Skin of body (tissue), 2 donors: ENCODE results near the gene SPATS1. TPM values are rescaled to one million over a fixed set of nuclear protein-coding genes. Genes with fewer than 3 reads are reported as not detected.
A peak's percentile ranks its signal among the peaks of the same experiment; 100 is the strongest.
"Not testable (repeated sequence)": the region's sequence is repeated elsewhere in the genome, so short reads cannot be mapped to it uniquely, and the experiment has no call there.

ENCODE experiments used
- DNase-seq: peaks from one replicate; lab custom pipeline; 2025; lab: John Stamatoyannopoulos, UW
- total RNA-seq: library from RNA; depleted of rRNA; stranded (reverse); fragments of >200 nt; gene quantifications from one replicate; pipeline ENCODE4 v1.2.3, GENCODE V29; 2014

Gene SPATS1
- total RNA-seq, 1 donor from 2014 or later: not detected

DNA sequence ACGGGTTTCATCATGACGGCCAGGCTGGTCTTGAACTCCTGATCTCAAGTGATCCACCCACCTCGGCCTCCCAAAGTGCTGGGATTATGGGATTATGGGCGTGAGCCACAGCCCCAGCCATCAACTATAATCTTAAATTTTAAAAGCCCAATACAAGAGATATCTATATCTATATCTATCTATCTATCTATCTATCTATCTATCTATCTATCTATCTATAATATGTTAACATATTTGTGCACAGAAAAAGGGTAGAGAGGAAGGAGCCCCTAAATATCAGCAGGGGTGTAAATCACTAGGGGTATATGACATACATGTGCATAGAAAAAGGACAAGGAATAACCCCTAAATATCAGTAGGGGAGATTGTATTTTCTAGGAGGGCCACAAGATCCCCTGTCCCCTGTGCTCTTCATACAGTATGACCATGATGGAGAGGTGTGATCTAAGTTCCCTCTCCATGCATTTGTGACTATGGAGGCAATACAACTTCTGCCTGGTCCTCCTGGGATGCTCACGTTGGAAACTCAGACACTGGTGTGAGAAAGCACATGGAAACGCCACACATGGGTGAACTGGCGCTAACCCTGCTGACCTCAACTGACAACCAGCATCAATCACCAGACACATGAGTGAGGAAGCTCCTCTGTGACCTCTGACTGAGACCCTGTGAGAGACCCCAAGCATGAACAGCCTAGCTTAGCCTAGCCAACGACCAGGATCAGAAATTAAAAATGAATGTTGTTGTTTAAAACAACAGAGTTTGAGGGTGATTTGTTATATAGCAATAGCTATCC, 1.2 kb upstream of the SPATS1 start:
- DNase-seq: no peak

- no peak for DNase-seq
Measured at GRCh38 chr6:44342052-44342451, 398 bp upstream of the SPATS1 start.

DNA sequence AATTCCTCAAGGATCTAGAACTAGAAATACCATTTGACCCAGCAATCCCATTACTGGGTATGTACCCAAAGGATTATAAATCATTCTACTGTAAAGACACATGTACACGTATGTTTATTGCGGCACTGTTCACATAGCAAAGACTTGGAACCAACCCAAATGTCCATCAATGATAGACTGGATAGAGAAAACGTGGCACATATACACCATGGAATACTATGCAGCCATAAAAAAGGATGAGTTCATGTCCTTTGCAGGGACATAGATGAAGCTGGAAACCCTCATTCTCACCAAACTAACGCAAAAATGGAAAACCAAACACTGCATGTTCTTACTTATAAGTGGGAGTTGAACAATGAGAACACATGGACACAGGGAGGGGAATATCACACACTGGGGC, 4.4 kb downstream of the SPATS1 start:
- DNase-seq: not testable (repeated sequence)

DNA sequence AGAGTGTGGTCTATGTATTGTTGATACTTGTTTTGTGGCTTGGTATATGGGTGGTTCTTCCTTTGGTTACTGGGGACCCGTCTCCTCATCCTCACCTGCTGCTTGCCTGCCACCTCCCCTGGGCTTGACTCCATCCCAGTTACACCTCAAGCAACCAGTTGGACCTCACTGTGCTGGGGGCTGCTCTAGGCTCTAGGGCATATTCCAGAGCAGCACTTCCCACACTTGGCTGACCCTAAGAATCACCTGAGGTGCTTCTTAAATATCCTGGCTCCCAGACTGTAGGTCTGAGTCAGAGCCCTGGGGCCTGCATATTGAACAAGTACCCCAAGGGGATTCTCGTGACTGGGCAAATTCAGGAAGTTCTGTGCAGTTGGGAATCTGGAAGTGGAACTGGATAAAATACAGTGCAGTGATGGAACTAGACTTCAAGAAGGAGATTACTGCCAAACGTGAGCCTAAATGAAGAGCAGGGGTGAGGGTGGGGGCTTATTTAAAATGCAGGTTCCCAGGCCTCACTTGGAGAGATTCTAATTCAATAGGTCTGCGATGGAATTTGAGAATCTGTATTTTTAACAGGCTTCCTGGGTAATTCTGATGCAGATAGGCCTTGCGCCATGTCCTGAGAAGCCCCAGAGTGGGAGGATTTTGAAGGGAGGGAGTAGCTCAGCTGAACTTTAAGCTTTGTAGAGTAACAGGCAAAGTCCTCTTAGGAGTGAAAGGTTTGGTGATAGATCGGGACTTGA, 7.6 kb downstream of the SPATS1 start:
- no peak for DNase-seq

DNA sequence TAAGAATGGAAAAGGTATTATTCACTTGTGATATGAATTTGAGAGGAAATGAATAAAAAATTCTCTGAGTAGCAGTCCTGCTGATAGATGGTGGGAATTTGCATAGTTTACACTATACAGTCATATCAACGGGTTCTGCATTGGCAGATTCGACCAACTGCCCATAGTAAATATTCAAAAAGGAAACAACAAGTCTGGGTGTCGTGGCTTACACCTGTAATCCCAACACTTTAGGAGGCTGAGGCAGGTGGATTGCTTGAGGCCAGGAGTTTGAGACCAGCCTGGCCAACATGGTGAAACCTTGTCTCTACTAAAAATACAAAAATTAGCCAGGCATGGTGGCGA, 8.2 kb downstream of the SPATS1 start:
- DNase-seq: not testable (repeated sequence)

DNA sequence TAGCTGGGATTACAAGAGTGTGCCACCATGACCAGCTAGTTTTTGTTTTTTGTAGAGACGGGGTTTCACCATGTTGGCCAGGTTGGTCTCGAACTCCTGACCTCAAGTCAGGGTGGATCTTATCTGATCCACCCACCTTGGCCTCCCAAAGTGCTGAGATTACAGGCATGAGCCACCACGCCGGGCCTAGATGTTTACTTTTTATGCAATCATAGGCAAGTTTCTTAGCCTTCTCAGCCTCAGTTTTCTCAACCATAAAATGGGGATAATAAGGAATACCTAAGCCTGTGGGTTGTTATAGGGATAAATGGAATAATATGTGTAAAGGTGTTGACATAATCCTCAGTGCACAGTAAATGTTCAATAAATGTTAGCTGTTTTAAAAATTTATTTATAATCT, 9.8 kb downstream of the SPATS1 start:
- DNase-seq: no peak

- DNase-seq: no peak
Measured at GRCh38 chr6:44353336-44353735, 10.9 kb downstream of the SPATS1 start.

DNA sequence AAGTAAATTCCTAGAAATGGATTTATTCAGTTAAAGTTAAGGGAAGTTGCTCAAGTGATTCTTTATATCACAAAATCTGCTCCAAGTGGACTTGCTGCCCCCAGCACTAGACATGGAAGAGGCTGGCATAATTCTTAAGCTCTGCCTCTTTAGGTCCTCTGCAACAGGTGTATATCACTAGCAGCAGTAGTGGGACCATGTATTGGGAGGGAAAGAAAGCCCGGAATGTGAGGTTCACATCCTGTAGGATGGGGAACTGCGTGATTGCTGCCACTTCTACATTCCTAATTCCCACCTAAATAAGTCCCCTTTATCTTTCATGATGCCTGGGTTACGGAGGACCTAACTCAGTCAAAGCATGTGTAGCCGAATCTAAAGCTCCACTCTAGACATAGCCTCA, 13.2 kb downstream of the SPATS1 start:
- DNase-seq: no peak

GRCh38 chr6:44356487-44356886, 14.0 kb downstream of the SPATS1 start:
- DNase-seq: no peak

DNA sequence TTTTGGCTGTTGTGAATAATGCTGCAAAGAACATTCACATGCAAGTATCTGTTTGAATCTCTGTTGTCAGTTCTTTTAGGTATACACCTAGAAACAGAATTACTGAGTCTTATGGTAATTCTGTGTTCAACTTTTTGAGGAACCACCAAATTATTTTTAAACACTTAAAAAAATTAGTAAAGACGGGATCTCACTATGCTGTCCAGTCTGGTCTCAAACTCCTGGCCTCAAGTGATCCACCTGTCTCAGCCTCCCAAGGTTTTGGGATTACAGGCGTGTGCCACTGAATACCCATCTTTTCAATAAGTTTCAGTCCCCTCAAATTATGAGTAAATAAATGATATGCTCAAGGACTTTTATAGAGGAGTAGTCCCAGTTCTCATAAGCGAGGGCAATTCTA, 17.5 kb downstream of the SPATS1 start:
- no peak for DNase-seq

DNA sequence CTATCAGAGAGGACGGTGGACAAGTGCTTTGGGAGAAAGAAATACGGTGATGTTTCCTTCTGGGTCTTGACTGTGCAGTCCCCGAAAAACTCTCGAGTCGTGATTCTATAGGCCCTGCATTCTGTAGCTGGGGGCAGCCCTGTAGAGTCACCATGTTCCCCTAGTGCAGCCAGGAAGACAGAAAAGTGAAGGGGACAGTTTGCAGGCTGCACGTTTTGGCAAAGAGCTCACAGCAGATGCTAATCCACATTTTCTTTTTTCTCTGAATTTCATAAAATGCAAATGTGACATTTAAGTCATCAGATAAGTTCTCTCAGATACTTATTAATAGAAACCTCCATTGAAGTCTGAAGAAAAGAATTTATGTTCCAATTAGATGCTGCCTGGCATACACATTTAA, 19.5 kb downstream of the SPATS1 start:
- DNase-seq: no peak

- no peak for DNase-seq
Measured at GRCh38 chr6:44363377-44363926, 21.0 kb downstream of the SPATS1 start.

- DNase-seq: no peak
Measured at GRCh38 chr6:44366781-44367180, 24.3 kb downstream of the SPATS1 start.

GRCh38 chr6:44367681-44368080, 25.2 kb downstream of the SPATS1 start:
- no peak for DNase-seq

DNA sequence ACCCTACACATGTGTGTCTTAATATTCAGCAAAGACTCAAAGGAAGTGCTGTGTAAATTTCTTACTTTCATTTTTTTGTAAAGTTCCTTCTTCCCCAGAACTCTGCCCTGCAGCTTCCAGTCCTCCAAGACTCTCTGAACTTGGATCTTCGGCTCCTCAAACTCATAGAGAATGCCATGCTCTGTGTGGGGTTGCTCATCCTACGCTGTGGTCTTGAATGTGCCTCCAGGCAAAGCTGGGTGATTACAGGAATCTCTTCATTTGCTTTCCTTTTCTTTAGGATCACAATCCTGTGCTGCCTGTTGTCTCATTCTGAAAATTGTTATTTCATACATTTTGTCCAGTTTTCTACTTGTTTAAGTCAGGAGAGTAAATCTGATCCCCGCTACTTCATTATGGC, 30.6 kb downstream of the SPATS1 start:
- DNase-seq: no peak

DNA sequence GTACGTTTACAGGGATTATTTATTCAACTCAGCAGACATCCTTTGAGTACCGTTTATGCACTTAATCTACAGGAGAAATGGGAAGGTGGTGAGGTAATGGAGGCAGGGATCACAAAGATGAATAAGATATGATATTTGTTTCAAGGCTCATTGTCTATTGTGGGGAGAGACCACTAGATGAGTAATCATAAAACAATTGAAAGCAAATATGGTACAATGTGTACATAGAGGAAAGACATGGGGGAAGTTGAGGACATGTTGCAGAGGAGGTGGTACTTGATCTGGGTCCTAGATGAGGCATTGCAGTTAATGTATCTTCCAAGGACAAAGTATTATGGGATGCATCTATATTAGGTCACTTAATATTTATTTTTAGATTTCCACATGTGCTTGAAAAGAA, 31.3 kb downstream of the SPATS1 start:
- DNase-seq: no peak

DNA sequence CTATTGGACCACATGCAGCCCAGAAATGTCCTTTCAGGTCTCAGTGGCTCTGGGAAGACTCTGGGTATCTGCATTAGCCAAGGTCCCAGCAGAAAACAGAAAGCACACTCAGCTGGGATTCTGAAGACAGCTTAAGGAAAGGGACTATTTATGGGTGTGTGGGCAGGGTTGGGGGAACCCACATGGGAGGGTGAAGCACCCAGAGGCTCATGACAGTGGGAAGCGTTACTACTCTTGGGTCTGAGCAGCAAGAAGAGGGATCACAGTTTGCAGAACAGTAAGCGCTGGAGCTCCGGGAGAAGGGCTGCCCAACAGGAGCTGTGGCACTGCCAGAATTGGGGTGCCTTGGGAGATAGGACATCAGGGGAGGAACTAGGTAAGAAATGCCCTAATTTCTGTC, 32.6 kb downstream of the SPATS1 start:
- no peak for DNase-seq

GRCh38 chr6:44377484-44377883, 35.0 kb downstream of the SPATS1 start:
- no peak for DNase-seq

DNA sequence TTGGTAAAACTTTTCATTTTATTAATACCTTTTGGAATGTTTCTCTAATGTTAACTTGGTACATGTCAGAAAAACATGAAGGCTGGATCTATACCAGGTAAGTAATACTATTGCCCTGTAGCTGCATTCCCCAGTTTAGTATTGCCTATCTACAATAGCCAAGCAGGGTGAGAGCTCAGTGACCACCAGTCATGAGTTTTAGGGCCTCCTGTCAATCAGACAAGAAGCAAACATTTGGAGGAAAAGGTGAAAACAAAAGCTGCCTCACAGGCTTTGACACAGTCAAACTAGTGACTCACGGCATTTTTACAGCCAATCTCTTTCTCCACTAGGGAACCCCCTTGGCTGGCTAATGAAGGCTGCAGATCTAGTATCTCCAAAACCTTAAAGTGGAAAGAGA, 35.5 kb downstream of the SPATS1 start:
- DNase-seq: no peak

DNA sequence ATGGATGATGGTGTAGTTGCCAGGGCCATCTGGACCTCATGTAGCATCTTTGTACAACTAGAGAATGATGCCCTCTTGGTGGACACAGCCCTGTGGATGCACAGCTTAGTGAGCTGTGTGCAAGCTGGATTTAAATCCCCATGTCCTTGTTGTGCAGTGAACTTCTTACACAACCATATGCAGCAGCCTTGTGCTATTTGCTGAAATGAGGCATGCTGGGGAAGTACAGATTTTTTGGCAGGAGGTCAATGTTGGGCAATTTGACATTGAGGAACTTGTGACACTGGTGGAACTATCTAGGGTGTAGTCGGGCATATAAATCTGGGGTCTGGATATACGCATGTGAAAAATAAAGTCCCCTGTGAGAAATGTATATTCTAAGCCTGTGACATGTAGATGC, 39.3 kb downstream of the SPATS1 start:
- DNase-seq: no peak

DNA sequence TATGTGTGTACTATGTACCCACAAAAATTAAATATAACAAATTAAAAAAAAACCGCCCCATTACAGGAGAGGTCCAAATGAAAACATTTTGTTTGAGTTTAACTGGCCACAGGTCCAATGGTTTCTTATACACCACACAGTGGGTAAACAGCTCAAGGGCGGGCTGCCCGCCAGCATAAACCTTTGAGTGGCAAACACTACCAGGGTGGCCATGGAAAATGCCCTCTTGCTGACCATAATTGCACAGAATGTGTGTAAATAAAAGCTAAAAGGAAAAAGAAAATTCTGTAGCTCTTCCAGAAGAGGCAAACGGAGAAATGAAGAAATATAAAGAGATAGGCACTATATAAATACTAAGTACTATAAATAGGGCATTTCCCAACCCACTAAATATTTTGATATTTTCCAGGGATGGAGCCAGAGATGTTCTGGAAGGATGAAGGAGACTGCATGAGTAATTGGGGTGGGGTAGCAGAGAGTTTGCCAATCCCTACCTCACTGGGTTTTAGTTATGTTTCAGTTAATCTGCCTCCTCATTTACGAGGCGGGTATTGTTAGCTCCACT, 44.0 kb downstream of the SPATS1 start:
- peak; percentile 85 for DNase-seq

DNA sequence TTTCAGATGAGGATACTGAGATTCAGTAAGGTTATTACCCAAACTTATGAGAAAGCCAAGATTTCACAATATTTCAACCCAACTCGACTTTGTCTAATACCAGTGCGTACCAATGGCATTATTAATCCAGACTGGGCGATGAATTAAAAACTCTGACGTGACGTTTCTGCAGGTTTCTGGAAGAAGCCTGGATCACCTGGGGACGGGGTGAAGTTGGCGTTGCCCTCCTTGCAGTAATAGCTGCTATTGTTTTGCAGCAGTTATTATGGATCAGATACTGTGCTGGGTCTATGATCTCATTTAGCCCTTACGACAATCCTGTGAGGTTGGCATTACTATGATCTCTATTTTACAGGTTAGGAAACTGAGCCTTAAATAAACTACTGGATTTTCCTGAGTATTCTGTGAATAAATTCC, 44.5 kb downstream of the SPATS1 start:
- DNase-seq: no peak
